DLD1 (cell line): ENCODE results near the gene SMYD3.

Experiments used
- in situ Hi-C: cut with HindIII; loops from 2 replicates; pipeline ENCODE4 v1.10.0; 2017; ENCODE audit warnings: low sequenced_read_pairs

Gene SMYD3

GRCh38 chr1:246157516-246157915, 349.6 kb downstream of the SMYD3 start:
- in situ Hi-C loops = no loop called here

- in situ Hi-C loops = no loop called here
Observed at GRCh38 chr1:246156847-246157246, 350.2 kb downstream of the SMYD3 start.

GRCh38 chr1:246155923-246156322, 351.2 kb downstream of the SMYD3 start:
- in situ Hi-C loops = no loop called here

GRCh38 chr1:246153796-246154212, 353.3 kb downstream of the SMYD3 start:
- in situ Hi-C loops = no loop called here

GRCh38 chr1:246152986-246153431, 354.1 kb downstream of the SMYD3 start:
- in situ Hi-C loops = no loop called here

- in situ Hi-C loops = no loop called here
Observed at GRCh38 chr1:246151796-246152434, 355.2 kb downstream of the SMYD3 start.

GRCh38 chr1:246149543-246149942, 357.5 kb downstream of the SMYD3 start:
- in situ Hi-C loops = no loop called here

- in situ Hi-C loops = no loop called here
Observed at GRCh38 chr1:246147524-246148461, 359.3 kb downstream of the SMYD3 start.

- in situ Hi-C loops = no loop called here
Observed at GRCh38 chr1:246146804-246147523, 360.1 kb downstream of the SMYD3 start.

- in situ Hi-C loops = no loop called here
Observed at GRCh38 chr1:246145900-246146299, 361.2 kb downstream of the SMYD3 start.

GRCh38 chr1:246144931-246145330, 362.1 kb downstream of the SMYD3 start:
- in situ Hi-C loops = no loop called here

GRCh38 chr1:246142320-246142893, 364.7 kb downstream of the SMYD3 start:
- in situ Hi-C loops = no loop called here

GRCh38 chr1:246141306-246141705, 365.8 kb downstream of the SMYD3 start:
- in situ Hi-C loops = no loop called here

- in situ Hi-C loops = no loop called here
Observed at GRCh38 chr1:246139745-246140182, 367.3 kb downstream of the SMYD3 start.

- in situ Hi-C loops = no loop called here
Observed at GRCh38 chr1:246138781-246139180, 368.3 kb downstream of the SMYD3 start.

- in situ Hi-C loops = no loop called here
Observed at GRCh38 chr1:246136477-246136876, 370.6 kb downstream of the SMYD3 start.

GRCh38 chr1:246134789-246135188, 372.3 kb downstream of the SMYD3 start:
- in situ Hi-C loops = no loop called here

GRCh38 chr1:246131095-246131494, 376.0 kb downstream of the SMYD3 start:
- in situ Hi-C loops = no loop called here

- in situ Hi-C loops = no loop called here
Observed at GRCh38 chr1:246128494-246129069, 378.5 kb downstream of the SMYD3 start.

- in situ Hi-C loops = no loop called here
Observed at GRCh38 chr1:246126580-246126979, 380.5 kb downstream of the SMYD3 start.

GRCh38 chr1:246122071-246122470, 385.0 kb downstream of the SMYD3 start:
- in situ Hi-C loops = no loop called here
